Measurements from ENCODE around the gene LILRB2.
"Not testable (repeated sequence)": the region's sequence is repeated elsewhere in the genome, so short reads cannot be mapped to it uniquely, and the experiment has no call there.

LILRB2 gene

GRCh38 chr19:54281007-54281728 lies at the start of gene LILRB2:
Gene LILRB2, minus strand, starts transcription at chr19:54281110. Its CDS starts 614 bp downstream, at chr19:54280496.
- H3K4me3 Mint-ChIP-seq, result no peak within 1 kb of the TSS
- peaks cover 22% of the 10 kb centered on the region for H3K27me3 Mint-ChIP-seq
- H3K27ac Mint-ChIP-seq, result no peak within 1 kb of the TSS
- H3K4me1 Mint-ChIP-seq (ENCODE audit: low read depth), result peaks cover 11% of the 10 kb centered on the region
- H3K9me3 Mint-ChIP-seq, result no peaks in the 10 kb centered on the region
- no peaks in the 10 kb centered on the region for H3K36me3 Mint-ChIP-seq (ENCODE audit: low read depth)

- H3K27me3 Mint-ChIP-seq, result no peaks in the 10 kb centered on the region
- peaks cover 3% of the 10 kb centered on the region for H3K9me3 Mint-ChIP-seq
- H3K4me3 Mint-ChIP-seq, result no peak overlapping the region
- no peak overlapping the region for H3K27ac Mint-ChIP-seq
- peaks cover 25% of the 10 kb centered on the region for H3K4me1 Mint-ChIP-seq (ENCODE audit: low read depth)
- H3K36me3 Mint-ChIP-seq (ENCODE audit: low read depth), result no peaks in the 10 kb centered on the region
These were observed 48.7 kb upstream of the LILRB2 start for GRCh38 chr19:54329476-54330165.

GRCh38 chr19:54328781-54329180 lies 47.9 kb upstream of the LILRB2 start:
- H3K4me1 Mint-ChIP-seq (ENCODE audit: low read depth), result peaks cover 25% of the 10 kb centered on the region
- H3K27me3 Mint-ChIP-seq; H3K27ac Mint-ChIP-seq; H3K9me3 Mint-ChIP-seq; H3K36me3 Mint-ChIP-seq (ENCODE audit: low read depth); H3K4me3 Mint-ChIP-seq: not testable (repeated sequence)

GRCh38 chr19:54325631-54326030 lies 44.7 kb upstream of the LILRB2 start:
- peaks cover 3% of the 10 kb centered on the region for H3K9me3 Mint-ChIP-seq
- no peak overlapping the region for H3K27ac Mint-ChIP-seq
- peaks cover 8% of the 10 kb centered on the region for H3K27me3 Mint-ChIP-seq
- peaks cover 25% of the 10 kb centered on the region for H3K4me1 Mint-ChIP-seq (ENCODE audit: low read depth)
- H3K4me3 Mint-ChIP-seq, result no peak overlapping the region
- H3K36me3 Mint-ChIP-seq (ENCODE audit: low read depth), result no peaks in the 10 kb centered on the region

- H3K9me3 Mint-ChIP-seq, result peaks cover 3% of the 10 kb centered on the region
- no peaks in the 10 kb centered on the region for H3K36me3 Mint-ChIP-seq (ENCODE audit: low read depth)
- H3K27ac Mint-ChIP-seq, result no peak overlapping the region
- H3K27me3 Mint-ChIP-seq, result peaks cover 9% of the 10 kb centered on the region
- no peak overlapping the region for H3K4me3 Mint-ChIP-seq
- peaks cover 25% of the 10 kb centered on the region for H3K4me1 Mint-ChIP-seq (ENCODE audit: low read depth)
These were observed 44.3 kb upstream of the LILRB2 start for GRCh38 chr19:54325194-54325621.

- no peak overlapping the region for H3K4me3 Mint-ChIP-seq
- peaks cover 25% of the 10 kb centered on the region for H3K4me1 Mint-ChIP-seq (ENCODE audit: low read depth)
- H3K27me3 Mint-ChIP-seq, result peaks cover 11% of the 10 kb centered on the region
- no peaks in the 10 kb centered on the region for H3K36me3 Mint-ChIP-seq (ENCODE audit: low read depth)
- peaks cover 3% of the 10 kb centered on the region for H3K9me3 Mint-ChIP-seq
- H3K27ac Mint-ChIP-seq, result no peak overlapping the region
These were observed 43.2 kb upstream of the LILRB2 start for GRCh38 chr19:54324071-54324470.

- peaks cover 18% of the 10 kb centered on the region for H3K4me1 Mint-ChIP-seq (ENCODE audit: low read depth)
- not testable (repeated sequence) for H3K9me3 Mint-ChIP-seq; H3K36me3 Mint-ChIP-seq (ENCODE audit: low read depth); H3K4me3 Mint-ChIP-seq; H3K27ac Mint-ChIP-seq
- H3K27me3 Mint-ChIP-seq, result peaks cover 11% of the 10 kb centered on the region
These were observed 42.0 kb upstream of the LILRB2 start for GRCh38 chr19:54322934-54323333.

GRCh38 chr19:54322295-54322694 lies 41.4 kb upstream of the LILRB2 start:
- Mint-ChIP-seq H3K4me1 (ENCODE audit: low read depth) (peaks cover 14% of the 10 kb centered on the region), H3K27ac (peak overlapping the region; percentile 49), H3K27me3 (peaks cover 11% of the 10 kb centered on the region)
- H3K9me3 Mint-ChIP-seq; H3K4me3 Mint-ChIP-seq; H3K36me3 Mint-ChIP-seq (ENCODE audit: low read depth): not testable (repeated sequence)

GRCh38 chr19:54319892-54320670 lies 39.2 kb upstream of the LILRB2 start:
- Mint-ChIP-seq H3K27ac (no peak overlapping the region), H3K9me3 (no peaks in the 10 kb centered on the region), H3K4me1 (ENCODE audit: low read depth) (peaks cover under 1% of the 10 kb centered on the region), H3K4me3 (no peak overlapping the region), H3K36me3 (ENCODE audit: low read depth) (no peaks in the 10 kb centered on the region), H3K27me3 (peaks cover 16% of the 10 kb centered on the region)

GRCh38 chr19:54319049-54319448 lies 38.1 kb upstream of the LILRB2 start:
- no peaks in the 10 kb centered on the region for H3K36me3 Mint-ChIP-seq (ENCODE audit: low read depth)
- H3K4me1 Mint-ChIP-seq (ENCODE audit: low read depth), result no peaks in the 10 kb centered on the region
- H3K4me3 Mint-ChIP-seq, result no peak overlapping the region
- H3K9me3 Mint-ChIP-seq, result no peaks in the 10 kb centered on the region
- no peak overlapping the region for H3K27ac Mint-ChIP-seq
- H3K27me3 Mint-ChIP-seq, result peaks cover 19% of the 10 kb centered on the region

- Mint-ChIP-seq H3K4me3 (no peak overlapping the region), H3K36me3 (ENCODE audit: low read depth) (no peaks in the 10 kb centered on the region), H3K9me3 (no peaks in the 10 kb centered on the region), H3K27ac (no peak overlapping the region), H3K27me3 (peaks cover 28% of the 10 kb centered on the region), H3K4me1 (ENCODE audit: low read depth) (no peaks in the 10 kb centered on the region)
These were observed 37.0 kb upstream of the LILRB2 start for GRCh38 chr19:54317965-54318240.

- Mint-ChIP-seq H3K9me3 (no peaks in the 10 kb centered on the region), H3K36me3 (ENCODE audit: low read depth) (no peaks in the 10 kb centered on the region), H3K4me3 (no peak overlapping the region), H3K27me3 (peaks cover 31% of the 10 kb centered on the region), H3K27ac (no peak overlapping the region), H3K4me1 (ENCODE audit: low read depth) (no peaks in the 10 kb centered on the region)
These were observed 36.4 kb upstream of the LILRB2 start for GRCh38 chr19:54317108-54317964.

GRCh38 chr19:54316746-54317107 lies 35.8 kb upstream of the LILRB2 start:
- Mint-ChIP-seq H3K4me3 (no peak overlapping the region), H3K27ac (no peak overlapping the region), H3K9me3 (no peaks in the 10 kb centered on the region), H3K36me3 (ENCODE audit: low read depth) (no peaks in the 10 kb centered on the region), H3K27me3 (peaks cover 31% of the 10 kb centered on the region), H3K4me1 (ENCODE audit: low read depth) (no peaks in the 10 kb centered on the region)

GRCh38 chr19:54315956-54316355 lies 35.0 kb upstream of the LILRB2 start:
- Mint-ChIP-seq H3K9me3 (no peaks in the 10 kb centered on the region), H3K27ac (no peak overlapping the region), H3K36me3 (ENCODE audit: low read depth) (no peaks in the 10 kb centered on the region), H3K27me3 (peaks cover 32% of the 10 kb centered on the region), H3K4me3 (no peak overlapping the region), H3K4me1 (ENCODE audit: low read depth) (no peaks in the 10 kb centered on the region)
